Brain pericyte (primary cell): ENCODE measurements around the gene PAPLN.

Source experiments
- DNase-seq: peaks from one replicate; pipeline ENCODE4 v3.0.0-alpha.2; 2012; ENCODE audit warnings: low read depth, low spot score

Gene PAPLN

GRCh38 chr14:73261075-73261474 lies 23.8 kb downstream of the PAPLN start:
- DNase-seq: no peak

- no peak for DNase-seq
Measured at GRCh38 chr14:73261520-73262426, 24.5 kb downstream of the PAPLN start.

- DNase-seq: no peak
Measured at GRCh38 chr14:73262427-73263183, 25.3 kb downstream of the PAPLN start.

- no peak for DNase-seq
Measured at GRCh38 chr14:73263606-73264005, 26.3 kb downstream of the PAPLN start.

- no peak for DNase-seq
Measured at GRCh38 chr14:73264080-73264884, 27.0 kb downstream of the PAPLN start.

- DNase-seq: no peak
Measured at GRCh38 chr14:73264885-73265720, 27.8 kb downstream of the PAPLN start.

- DNase-seq: no peak
Measured at GRCh38 chr14:73265721-73266046, 28.4 kb downstream of the PAPLN start.

GRCh38 chr14:73266317-73266716 lies 29.0 kb downstream of the PAPLN start:
- DNase-seq: no peak

- no peak for DNase-seq
Measured at GRCh38 chr14:73267474-73267873, 30.2 kb downstream of the PAPLN start.

GRCh38 chr14:73269729-73270531 lies 32.6 kb downstream of the PAPLN start:
- no peak for DNase-seq

- DNase-seq: no peak
Measured at GRCh38 chr14:73272393-73272792, 35.1 kb downstream of the PAPLN start.

GRCh38 chr14:73273799-73274198 lies 36.5 kb downstream of the PAPLN start:
- DNase-seq: no peak

- DNase-seq: no peak
Measured at GRCh38 chr14:73276836-73277235, 39.5 kb downstream of the PAPLN start.

- no peak for DNase-seq
Measured at GRCh38 chr14:73277376-73277775, 40.1 kb downstream of the PAPLN start.

GRCh38 chr14:73280903-73281302 lies 43.6 kb downstream of the PAPLN start:
- DNase-seq: no peak

GRCh38 chr14:73283608-73284379 lies 46.5 kb downstream of the PAPLN start:
- no peak for DNase-seq

- no peak for DNase-seq
Measured at GRCh38 chr14:73285979-73286378, 48.7 kb downstream of the PAPLN start.

- DNase-seq: no peak
Measured at GRCh38 chr14:73286598-73286997, 49.3 kb downstream of the PAPLN start.

GRCh38 chr14:73287071-73287470 lies 49.8 kb downstream of the PAPLN start:
- no peak for DNase-seq

GRCh38 chr14:73289308-73289707 lies 52.0 kb downstream of the PAPLN start:
- no peak for DNase-seq
